Measurements from ENCODE around the gene DUSP5. TPM values are rescaled to one million over a fixed set of nuclear protein-coding genes. Genes with fewer than 3 reads are reported as not detected.
A peak's percentile ranks its signal among the peaks of the same experiment; 100 is the strongest.

The DUSP5 gene
- total RNA-seq, 1 experiment from 2014 or later = 14.2 TPM

DNA sequence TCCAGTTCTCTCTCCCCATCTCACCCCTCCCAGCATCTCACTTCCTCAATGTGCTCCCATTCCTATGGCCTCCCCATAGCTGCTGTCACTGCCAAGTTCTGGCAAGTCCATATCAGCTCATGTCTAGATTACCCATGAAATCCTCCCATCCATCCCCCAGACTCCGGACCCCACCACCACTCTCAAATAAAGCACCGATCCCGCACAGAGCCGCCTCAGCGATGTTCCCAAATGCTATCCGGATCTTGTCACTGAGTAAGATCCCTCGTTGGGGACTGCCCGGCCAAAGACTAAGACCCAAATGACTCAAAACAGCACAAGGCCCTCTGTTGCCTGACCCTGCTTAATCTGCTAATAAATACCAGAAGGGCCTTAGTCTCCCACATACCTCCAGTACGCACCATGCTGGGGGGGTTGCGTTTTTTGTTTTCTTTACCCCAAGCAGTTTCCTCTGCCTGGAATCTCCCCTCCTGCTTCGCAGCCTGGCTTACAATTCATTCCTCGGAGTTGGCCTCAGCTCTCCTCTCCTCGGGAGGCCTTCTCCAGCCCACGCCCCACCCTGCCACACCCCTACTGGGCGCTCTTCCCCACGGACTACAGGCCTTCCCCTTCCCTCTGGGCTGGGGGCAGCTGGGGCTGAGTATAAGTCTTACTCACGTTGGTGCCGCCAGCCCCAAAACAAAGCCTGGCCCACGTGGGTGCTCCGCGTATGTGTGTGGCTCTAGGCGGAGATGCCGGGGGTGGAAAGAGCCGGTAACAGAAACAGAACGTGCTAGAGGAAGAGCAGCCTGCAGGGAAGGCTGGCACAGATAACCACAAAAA, 1.8 kb upstream of the DUSP5 start:
- POLR2A ChIA-PET (ENCODE audit: unreplicated experiment) = interaction anchor here (0.7 to 1.2 kb wide), 2 partner anchors 9 to 181 kb away, joined by 4 read pairs; no protein-coding TSS in a partner anchor
- Histone ChIP-seq H3K36me3 (ENCODE audit: low read depth) (peaks cover 21% of the 10 kb centered on the region), H3K27ac (peak overlapping the region; percentile 87), H3K9me3 (ENCODE audit: insufficient read depth, low read depth) (no peaks in the 10 kb centered on the region), H4K20me1 (ENCODE audit: insufficient read depth) (peaks cover 26% of the 10 kb centered on the region), H3K79me2 (ENCODE audit: low read depth) (peaks cover 67% of the 10 kb centered on the region), H3K27me3 (ENCODE audit: insufficient read depth, low read depth) (no peaks in the 10 kb centered on the region), H3F3A (ENCODE audit: insufficient read depth, low read depth) (peaks cover 55% of the 10 kb centered on the region), H3K4me3 (peak overlapping the region; percentile 98), H2AFZ (no peak overlapping the region), H3K4me2 (peak overlapping the region; percentile 94), H3K9me2 (ENCODE audit: insufficient read depth) (no peaks in the 10 kb centered on the region), H3K4me1 (replicated peaks; ENCODE audit: insufficient read depth) (peaks cover 12% of the 10 kb centered on the region)
- no TSS peak for BruUV-seq (replicated peaks)
- TF ChIP-seq, protein P1, sequence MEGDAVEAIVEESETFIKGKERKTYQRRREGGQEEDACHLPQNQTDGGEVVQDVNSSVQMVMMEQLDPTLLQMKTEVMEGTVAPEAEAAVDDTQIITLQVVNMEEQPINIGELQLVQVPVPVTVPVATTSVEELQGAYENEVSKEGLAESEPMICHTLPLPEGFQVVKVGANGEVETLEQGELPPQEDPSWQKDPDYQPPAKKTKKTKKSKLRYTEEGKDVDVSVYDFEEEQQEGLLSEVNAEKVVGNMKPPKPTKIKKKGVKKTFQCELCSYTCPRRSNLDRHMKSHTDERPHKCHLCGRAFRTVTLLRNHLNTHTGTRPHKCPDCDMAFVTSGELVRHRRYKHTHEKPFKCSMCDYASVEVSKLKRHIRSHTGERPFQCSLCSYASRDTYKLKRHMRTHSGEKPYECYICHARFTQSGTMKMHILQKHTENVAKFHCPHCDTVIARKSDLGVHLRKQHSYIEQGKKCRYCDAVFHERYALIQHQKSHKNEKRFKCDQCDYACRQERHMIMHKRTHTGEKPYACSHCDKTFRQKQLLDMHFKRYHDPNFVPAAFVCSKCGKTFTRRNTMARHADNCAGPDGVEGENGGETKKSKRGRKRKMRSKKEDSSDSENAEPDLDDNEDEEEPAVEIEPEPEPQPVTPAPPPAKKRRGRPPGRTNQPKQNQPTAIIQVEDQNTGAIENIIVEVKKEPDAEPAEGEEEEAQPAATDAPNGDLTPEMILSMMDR (conservative IDR thresholded peaks at IDR 0.05) = no peak
- no peak for TF ChIP-seq EZH2 (IDR thresholded peaks at IDR 0.05; ENCODE audit: low read depth)
- intact Hi-C loops (cut with micrococcal nuclease; ENCODE audit: unreplicated experiment) = loop anchor here (2.0 to 5.0 kb wide), 2 partner anchors 39 to 169 kb away; no protein-coding TSS in a partner anchor
- DNase-seq = peak; percentile 41 to 68
- CTCF ChIA-PET = no interaction called here

DNA sequence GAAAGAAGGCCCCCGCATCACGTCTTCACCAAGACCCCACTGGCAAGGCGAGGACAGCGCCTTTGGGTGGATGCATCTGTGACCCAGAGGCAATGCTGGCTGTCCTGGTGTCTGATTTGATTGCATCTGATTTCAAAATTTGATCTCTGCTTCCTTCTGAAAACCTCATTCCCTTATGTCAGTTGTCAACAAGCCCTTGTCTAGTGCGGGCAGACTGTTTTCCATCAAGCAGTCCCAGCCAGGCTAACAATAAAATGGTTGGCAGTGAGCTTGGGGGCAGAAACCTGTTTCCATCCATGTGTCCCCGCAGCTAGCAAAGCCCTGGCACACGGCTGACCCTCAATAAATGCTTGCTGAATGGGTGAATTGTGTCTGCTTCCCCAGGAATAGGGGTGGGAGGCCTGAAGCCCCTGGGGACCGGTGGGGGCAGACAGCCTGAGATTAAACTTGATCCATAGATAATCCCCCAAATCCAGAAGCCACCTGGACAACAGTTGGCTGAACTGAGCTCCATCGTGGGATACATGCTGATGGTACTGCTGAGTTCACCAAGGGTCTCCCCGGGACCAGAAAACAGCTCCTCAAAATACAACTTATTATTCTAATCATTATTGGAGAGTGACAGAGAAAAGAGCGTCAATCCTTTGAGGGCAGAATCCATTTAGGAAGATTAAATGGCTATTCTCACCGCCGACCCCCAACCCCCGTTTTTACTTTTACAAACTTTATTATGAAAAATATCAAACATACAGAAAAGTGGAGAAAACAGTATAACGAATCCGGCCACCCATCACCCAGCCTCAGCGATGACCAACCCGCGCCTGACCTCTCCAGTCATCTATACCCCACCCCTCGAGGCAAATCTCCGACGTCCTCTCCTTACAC, 912 bp upstream of the DUSP5 start:
- peaks cover 27% of the 10 kb centered on the region for H3K36me3 ChIP-seq (ENCODE audit: low read depth)
- DNase-seq = no peak
- peaks cover 34% of the 10 kb centered on the region for H4K20me1 ChIP-seq (ENCODE audit: insufficient read depth)
- peaks cover 76% of the 10 kb centered on the region for H3K79me2 ChIP-seq (ENCODE audit: low read depth)
- ChIA-PET POLR2A (ENCODE audit: unreplicated experiment) (interaction anchor here (0.7 to 1.2 kb wide), 3 partner anchors 9 to 332 kb away, joined by 4 to 6 read pairs (median 6); no protein-coding TSS in a partner anchor), CTCF (no interaction called here)
- TSS peak; percentile 68 for BruUV-seq (replicated peaks)
- H3K27ac ChIP-seq = peak overlapping the region; percentile 87
- no peaks in the 10 kb centered on the region for H3K9me2 ChIP-seq (ENCODE audit: insufficient read depth)
- intact Hi-C loops (cut with micrococcal nuclease; ENCODE audit: unreplicated experiment) = loop anchor here (1.0 to 5.0 kb wide), 6 partner anchors 40 to 185 kb away; no protein-coding TSS in a partner anchor
- H3F3A ChIP-seq (ENCODE audit: insufficient read depth, low read depth) = peaks cover 56% of the 10 kb centered on the region
- TF ChIP-seq EZH2 (IDR thresholded peaks at IDR 0.05; ENCODE audit: low read depth) = no peak
- TF ChIP-seq, protein P1 (conservative IDR thresholded peaks at IDR 0.05) = no peak
- H3K9me3 ChIP-seq (ENCODE audit: insufficient read depth, low read depth) = no peaks in the 10 kb centered on the region
- H2AFZ ChIP-seq = no peak overlapping the region
- H3K4me3 ChIP-seq = peak overlapping the region; percentile 98
- no peaks in the 10 kb centered on the region for H3K27me3 ChIP-seq (ENCODE audit: insufficient read depth, low read depth)
- H3K4me2 ChIP-seq = peak overlapping the region; percentile 94
- peaks cover 17% of the 10 kb centered on the region for H3K4me1 ChIP-seq (replicated peaks; ENCODE audit: insufficient read depth)

Data from PC-9 (cell line).